Tibial nerve (tissue), 4 donors: Measurements from ENCODE around the gene STH. TPM values are rescaled to one million over a fixed set of nuclear protein-coding genes. Genes with fewer than 3 reads are reported as not detected.

Experiments used
- DNase-seq, 2 donors: peaks; one replicate each; pipeline ENCODE4 v3.0.0-alpha.2; 2019; ENCODE audit warnings: low spot score in 2 of 2
- H3K27ac ChIP-seq, 4 donors: fragments of 200-600 bp; sonication (generic) in 3 of 4; one replicate each; pipeline ENCODE4 v1.5.1; 2017 to 2019; ENCODE audit warnings: mild to moderate bottlenecking in 1 of 4
- H3K27me3 ChIP-seq, 2 donors: fragments of 200-600 bp; sonication (generic) in 1 of 2; one replicate each; pipeline versions ENCODE4 v1.5.1 to v1.6.0; 2017 to 2019
- H3K36me3 ChIP-seq, 3 donors: fragments of 200-600 bp; sonication (generic); one replicate each; pipeline ENCODE4 v1.5.1; 2018 to 2019
- H3K4me1 ChIP-seq, 4 donors: fragments of 200-600 bp; sonication (generic) in 3 of 4; one replicate each; pipeline ENCODE4 v1.5.1; 2017 to 2019
- H3K4me3 ChIP-seq, 4 donors: fragments of 200-600 bp; sonication (generic) in 3 of 4; one replicate each; pipeline ENCODE4 v1.5.1; 2017 to 2019; ENCODE audit warnings: mild to moderate bottlenecking in 1 of 4, moderate library complexity in 1 of 4
- H3K9me3 ChIP-seq, 4 donors: fragments of 200-600 bp; sonication (generic) in 3 of 4; one replicate each; pipeline ENCODE4 v1.5.1; 2017 to 2019
- EP300 ChIP-seq, 2 donors: sonication (generic); formaldehyde crosslinking; IDR thresholded peaks; one replicate each; pipeline ENCODE4 v1.6.1; 2017; ENCODE audit warnings: antibody characterized with exemption in 2 of 2, mild to moderate bottlenecking in 1 of 2
- POLR2A ChIP-seq, 2 donors: fragments of 450-650 bp; IDR thresholded peaks; one replicate each; pipeline ENCODE4 v1.6.1; 2017; ENCODE audit warnings: antibody characterized with exemption in 2 of 2, mild to moderate bottlenecking in 2 of 2, moderate library complexity in 2 of 2
- WGBS, 2 donors: methylation state at CpG; one replicate each; pipeline ENCODE4 v1.1.5; 2018; 5-methylcytosine and 5-hydroxymethylcytosine counted together
- total RNA-seq, 4 donors: library from RNA; depleted of rRNA; stranded (reverse); fragments of >200 nt; gene quantifications; one replicate each; pipeline ENCODE4 v1.1.0, GENCODE V29; 2016
- TF ChIP-seq, protein P1 (sequence below), 5 experiments: fragments of 200-600 bp in 3 of 5; fragments of 450-650 bp in 2 of 5; sonication (generic) in 3 of 5; IDR thresholded peaks; one replicate each; pipeline ENCODE4 v1.5.1; 2016 to 2019; ENCODE audit warnings: antibody characterized with exemption in 5 of 5, mild to moderate bottlenecking in 3 of 5, moderate library complexity in 2 of 5

Gene STH
- total RNA-seq, 4 donors from 2014 or later: not detected

GRCh38 chr17:45967378-45967777, 31.7 kb upstream of the STH start:
- Histone ChIP-seq H3K27ac (no peak overlapping the region), H3K27me3 (no peaks in the 10 kb centered on the region), H3K4me1 (no peaks in the 10 kb centered on the region), H3K9me3 (peaks cover 0 to 4% (median 0%) of the 10 kb centered on the region in 4 donors), H3K4me3 (no peak overlapping the region), H3K36me3 (peaks cover 0 to 8% (median 0%) of the 10 kb centered on the region in 3 donors)
- no peak for DNase-seq
- TF ChIP-seq POLR2A (IDR thresholded peaks at IDR 0.05): no peak
- TF ChIP-seq EP300 (IDR thresholded peaks at IDR 0.05): no peak
- TF ChIP-seq, protein P1, sequence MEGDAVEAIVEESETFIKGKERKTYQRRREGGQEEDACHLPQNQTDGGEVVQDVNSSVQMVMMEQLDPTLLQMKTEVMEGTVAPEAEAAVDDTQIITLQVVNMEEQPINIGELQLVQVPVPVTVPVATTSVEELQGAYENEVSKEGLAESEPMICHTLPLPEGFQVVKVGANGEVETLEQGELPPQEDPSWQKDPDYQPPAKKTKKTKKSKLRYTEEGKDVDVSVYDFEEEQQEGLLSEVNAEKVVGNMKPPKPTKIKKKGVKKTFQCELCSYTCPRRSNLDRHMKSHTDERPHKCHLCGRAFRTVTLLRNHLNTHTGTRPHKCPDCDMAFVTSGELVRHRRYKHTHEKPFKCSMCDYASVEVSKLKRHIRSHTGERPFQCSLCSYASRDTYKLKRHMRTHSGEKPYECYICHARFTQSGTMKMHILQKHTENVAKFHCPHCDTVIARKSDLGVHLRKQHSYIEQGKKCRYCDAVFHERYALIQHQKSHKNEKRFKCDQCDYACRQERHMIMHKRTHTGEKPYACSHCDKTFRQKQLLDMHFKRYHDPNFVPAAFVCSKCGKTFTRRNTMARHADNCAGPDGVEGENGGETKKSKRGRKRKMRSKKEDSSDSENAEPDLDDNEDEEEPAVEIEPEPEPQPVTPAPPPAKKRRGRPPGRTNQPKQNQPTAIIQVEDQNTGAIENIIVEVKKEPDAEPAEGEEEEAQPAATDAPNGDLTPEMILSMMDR (IDR thresholded peaks at IDR 0.05): no peak
- WGBS, 2 donors: 88 to 89% methylated on average over 5 of the region's 5 CpGs

DNA sequence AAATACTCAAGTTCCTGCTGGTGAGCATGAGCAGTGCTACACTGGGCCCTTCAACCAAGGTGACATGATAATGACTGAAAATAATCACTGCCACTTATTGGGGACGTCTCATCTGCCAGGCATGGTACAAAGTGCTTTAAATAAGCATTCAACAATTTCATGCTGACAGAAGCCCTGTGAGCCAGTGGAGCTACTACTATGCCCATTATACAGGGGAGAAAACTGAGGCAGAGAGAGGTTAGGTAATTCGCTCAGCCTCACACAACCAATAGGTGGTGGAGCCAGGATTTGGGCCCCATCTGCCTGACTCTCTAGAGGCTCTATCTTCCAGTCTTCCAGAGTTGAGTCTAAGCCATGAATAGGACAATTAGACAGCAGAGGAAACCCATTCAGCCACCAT, 30.3 kb upstream of the STH start:
- TF ChIP-seq POLR2A (IDR thresholded peaks at IDR 0.05) (no peak), EP300 (IDR thresholded peaks at IDR 0.05) (no peak)
- TF ChIP-seq, protein P1 (IDR thresholded peaks at IDR 0.05): no peak
- H3K4me3 ChIP-seq: no peak overlapping the region
- H3K9me3 ChIP-seq: peaks cover 0 to 7% (median 0%) of the 10 kb centered on the region in 4 donors
- no peaks in the 10 kb centered on the region for H3K27me3 ChIP-seq
- peaks cover 0 to 8% (median 0%) of the 10 kb centered on the region in 3 donors for H3K36me3 ChIP-seq
- H3K4me1 ChIP-seq: no peaks in the 10 kb centered on the region
- no peak for DNase-seq
- H3K27ac ChIP-seq: no peak overlapping the region
- WGBS, 2 donors: 81 to 85% methylated on average over 2 of the region's 2 CpGs

- Histone ChIP-seq H3K36me3 (peaks cover 0 to 8% (median 0%) of the 10 kb centered on the region in 3 donors), H3K27ac (no peak overlapping the region), H3K27me3 (no peaks in the 10 kb centered on the region), H3K4me3 (no peak overlapping the region), H3K9me3 (peaks cover 0 to 7% (median 0%) of the 10 kb centered on the region in 4 donors), H3K4me1 (no peaks in the 10 kb centered on the region)
- TF ChIP-seq, protein P1 (IDR thresholded peaks at IDR 0.05): no peak
- TF ChIP-seq EP300 (IDR thresholded peaks at IDR 0.05) (no peak), POLR2A (IDR thresholded peaks at IDR 0.05) (no peak)
- WGBS, 2 donors: 87 to 89% methylated on average over 2 of the region's 2 CpGs
- no peak for DNase-seq
Measured at GRCh38 chr17:45969726-45970125, 29.3 kb upstream of the STH start.

DNA sequence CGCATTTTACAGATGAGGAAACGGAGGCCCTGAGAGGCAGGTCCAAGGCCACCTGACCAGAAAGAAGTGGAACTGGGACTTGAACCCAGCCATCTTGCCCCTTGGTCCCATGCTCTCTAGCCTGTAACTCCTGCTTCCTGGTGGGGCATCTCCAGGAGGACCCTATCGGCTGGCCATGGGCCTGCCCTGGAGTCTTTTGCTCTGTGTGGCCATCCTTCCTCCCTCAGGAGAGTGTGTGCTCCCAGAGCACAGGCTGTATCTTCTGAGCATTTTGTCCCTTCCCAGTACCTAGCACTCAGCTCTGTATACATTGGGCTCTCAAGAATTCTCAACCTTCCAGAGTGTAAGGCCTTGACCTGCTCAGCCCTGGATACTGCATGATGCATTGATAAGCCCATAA, 28.4 kb upstream of the STH start:
- no peak for TF ChIP-seq EP300 (IDR thresholded peaks at IDR 0.05)
- TF ChIP-seq, protein P1 (IDR thresholded peaks at IDR 0.05): no peak
- no peak overlapping the region for H3K4me3 ChIP-seq
- H3K27me3 ChIP-seq: no peaks in the 10 kb centered on the region
- H3K27ac ChIP-seq: no peak overlapping the region
- peaks cover 0 to 8% (median 0%) of the 10 kb centered on the region in 3 donors for H3K36me3 ChIP-seq
- 94% methylated on average over 3 of the region's 3 CpGs for WGBS, 2 donors
- H3K9me3 ChIP-seq: peaks cover 0 to 7% (median 0%) of the 10 kb centered on the region in 4 donors
- no peak for DNase-seq
- no peaks in the 10 kb centered on the region for H3K4me1 ChIP-seq

DNA sequence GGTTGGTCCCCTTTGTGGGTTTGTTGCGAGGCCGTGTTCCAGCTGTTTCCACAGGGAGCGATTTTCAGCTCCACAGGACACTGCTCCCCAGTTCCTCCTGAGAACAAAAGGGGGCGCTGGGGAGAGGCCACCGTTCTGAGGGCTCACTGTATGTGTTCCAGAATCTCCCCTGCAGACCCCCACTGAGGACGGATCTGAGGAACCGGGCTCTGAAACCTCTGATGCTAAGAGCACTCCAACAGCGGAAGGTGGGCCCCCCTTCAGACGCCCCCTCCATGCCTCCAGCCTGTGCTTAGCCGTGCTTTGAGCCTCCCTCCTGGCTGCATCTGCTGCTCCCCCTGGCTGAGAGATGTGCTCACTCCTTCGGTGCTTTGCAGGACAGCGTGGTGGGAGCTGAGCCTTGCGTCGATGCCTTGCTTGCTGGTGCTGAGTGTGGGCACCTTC, 27.3 kb upstream of the STH start:
- H3K27ac ChIP-seq: no peak overlapping the region
- peaks cover 0 to 8% (median 0%) of the 10 kb centered on the region in 3 donors for H3K36me3 ChIP-seq
- H3K27me3 ChIP-seq: no peaks in the 10 kb centered on the region
- no peak for DNase-seq
- WGBS, 2 donors: 39 to 48% methylated on average over 13 to 14 of the region's 14 CpGs
- peaks cover 0 to 7% (median 0%) of the 10 kb centered on the region in 4 donors for H3K9me3 ChIP-seq
- no peaks in the 10 kb centered on the region for H3K4me1 ChIP-seq
- H3K4me3 ChIP-seq: no peak overlapping the region
- TF ChIP-seq POLR2A (IDR thresholded peaks at IDR 0.05) (no peak), EP300 (IDR thresholded peaks at IDR 0.05) (no peak)
- TF ChIP-seq, protein P1 (IDR thresholded peaks at IDR 0.05): no peak
